ENCODE measurements around the gene AGBL5.

Gene AGBL5, protein sequence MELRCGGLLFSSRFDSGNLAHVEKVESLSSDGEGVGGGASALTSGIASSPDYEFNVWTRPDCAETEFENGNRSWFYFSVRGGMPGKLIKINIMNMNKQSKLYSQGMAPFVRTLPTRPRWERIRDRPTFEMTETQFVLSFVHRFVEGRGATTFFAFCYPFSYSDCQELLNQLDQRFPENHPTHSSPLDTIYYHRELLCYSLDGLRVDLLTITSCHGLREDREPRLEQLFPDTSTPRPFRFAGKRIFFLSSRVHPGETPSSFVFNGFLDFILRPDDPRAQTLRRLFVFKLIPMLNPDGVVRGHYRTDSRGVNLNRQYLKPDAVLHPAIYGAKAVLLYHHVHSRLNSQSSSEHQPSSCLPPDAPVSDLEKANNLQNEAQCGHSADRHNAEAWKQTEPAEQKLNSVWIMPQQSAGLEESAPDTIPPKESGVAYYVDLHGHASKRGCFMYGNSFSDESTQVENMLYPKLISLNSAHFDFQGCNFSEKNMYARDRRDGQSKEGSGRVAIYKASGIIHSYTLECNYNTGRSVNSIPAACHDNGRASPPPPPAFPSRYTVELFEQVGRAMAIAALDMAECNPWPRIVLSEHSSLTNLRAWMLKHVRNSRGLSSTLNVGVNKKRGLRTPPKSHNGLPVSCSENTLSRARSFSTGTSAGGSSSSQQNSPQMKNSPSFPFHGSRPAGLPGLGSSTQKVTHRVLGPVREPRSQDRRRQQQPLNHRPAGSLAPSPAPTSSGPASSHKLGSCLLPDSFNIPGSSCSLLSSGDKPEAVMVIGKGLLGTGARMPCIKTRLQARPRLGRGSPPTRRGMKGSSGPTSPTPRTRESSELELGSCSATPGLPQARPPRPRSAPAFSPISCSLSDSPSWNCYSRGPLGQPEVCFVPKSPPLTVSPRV

DNA sequence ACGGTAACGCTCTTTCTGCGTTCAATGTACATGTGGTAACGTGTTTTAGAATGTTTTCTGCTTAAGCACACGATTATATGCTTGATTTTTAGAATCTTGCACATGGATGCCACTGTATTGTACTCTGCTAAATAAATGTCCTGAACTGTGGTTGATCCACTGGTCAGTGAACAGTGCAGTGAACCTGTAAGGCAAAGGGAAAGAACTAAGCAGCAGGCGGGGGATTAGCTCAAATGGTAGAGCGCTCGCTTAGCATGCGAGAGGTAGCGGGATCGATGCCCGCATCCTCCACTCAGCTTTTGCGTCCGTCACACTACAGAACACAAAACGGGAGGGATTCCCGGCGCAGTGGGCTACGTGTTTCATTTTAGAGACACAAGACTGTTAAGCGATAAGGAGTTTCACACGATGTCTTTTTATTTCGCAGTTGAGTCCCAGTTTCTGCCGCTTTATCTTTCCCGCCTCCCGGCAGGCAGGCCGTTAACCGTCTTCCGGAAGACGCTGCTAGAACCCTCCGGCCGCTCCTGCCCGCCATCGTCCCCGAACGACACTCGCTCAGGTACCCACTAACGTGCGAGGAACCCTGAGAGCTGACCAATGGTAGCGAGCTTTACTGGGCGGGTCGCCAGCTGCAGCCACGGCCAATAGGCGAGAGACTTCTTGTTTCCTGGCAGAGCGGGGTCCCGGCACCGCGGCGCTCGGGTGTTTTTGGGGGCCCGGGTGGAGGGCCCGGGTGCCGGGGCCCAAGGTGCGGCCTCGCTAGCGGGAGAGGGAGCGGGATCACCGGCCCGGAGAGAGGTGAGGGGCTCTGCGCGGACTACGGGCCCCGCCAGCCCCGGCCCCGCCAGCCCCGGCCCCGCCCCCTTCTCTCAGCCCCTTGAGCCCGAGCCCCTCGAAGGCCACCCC, at the start of gene AGBL5:
Gene AGBL5 (plus strand): TSS at position 673 of the 906 bp plus-strand sequence. CDS start 1,291 bp downstream, outside the sequence.
- DNase-seq = peak in 13 of 14 donors; percentile 67 to 93 (median 90)

DNA sequence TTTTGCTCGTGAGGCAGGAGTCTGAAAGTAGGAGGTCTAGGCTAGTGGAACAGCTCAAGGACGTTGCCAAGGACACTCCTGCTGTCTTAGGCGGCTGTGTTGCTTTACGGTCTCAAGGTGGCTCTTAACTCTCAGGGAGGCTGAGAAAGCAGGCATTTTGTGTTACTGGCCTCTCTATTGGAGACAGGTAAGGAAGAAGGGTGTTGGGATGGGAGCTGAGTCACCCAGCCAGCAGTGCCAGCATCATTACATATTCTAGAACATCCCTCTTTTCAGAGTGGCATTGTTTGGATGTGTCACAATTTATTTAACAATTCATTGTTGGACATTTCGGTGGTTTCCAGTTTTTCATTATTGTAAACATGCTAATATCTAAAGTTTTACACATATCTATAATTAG, 49.5 kb upstream of the AGBL5 start:
- peak in 1 of 14 donors; percentile 12 for DNase-seq

DNA sequence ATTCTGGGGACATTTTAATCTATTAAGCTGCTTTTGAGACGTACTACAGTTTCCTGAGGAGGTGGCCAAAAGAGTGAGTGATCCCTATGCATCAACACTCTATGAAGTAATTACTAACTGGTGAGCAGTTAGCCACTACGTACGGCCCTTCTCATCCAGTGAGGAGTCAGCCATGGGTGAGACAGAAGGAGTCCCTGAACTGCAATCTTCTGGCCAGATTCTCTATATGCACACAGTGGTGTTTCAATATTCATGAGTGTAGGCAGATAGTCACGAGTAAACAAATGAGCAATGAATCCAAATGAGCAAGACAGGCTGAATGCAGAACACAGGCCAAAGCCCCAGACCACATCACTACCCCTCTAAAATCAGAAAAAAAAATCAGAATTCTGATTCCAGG, 48.5 kb upstream of the AGBL5 start:
- no peak for DNase-seq

DNA sequence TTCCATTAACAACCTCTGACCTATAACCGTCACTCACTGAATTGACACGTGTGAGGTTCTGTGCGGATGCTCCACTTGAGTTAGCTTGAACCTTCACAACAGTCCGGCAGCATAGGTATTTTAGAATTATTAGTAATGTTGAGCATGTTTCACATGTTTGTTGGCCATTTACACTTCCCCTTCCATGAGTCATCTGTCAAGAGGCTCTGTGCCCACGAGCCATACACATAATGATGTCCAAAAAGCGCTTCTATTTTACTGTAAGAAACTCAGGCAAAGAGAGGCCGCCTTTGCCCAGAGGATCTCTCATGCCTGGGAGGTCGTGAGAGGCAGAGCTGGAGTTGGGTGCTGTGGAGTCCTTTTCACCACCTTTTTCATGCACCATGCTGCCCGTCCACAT, 47.6 kb upstream of the AGBL5 start:
- no peak for DNase-seq

DNA sequence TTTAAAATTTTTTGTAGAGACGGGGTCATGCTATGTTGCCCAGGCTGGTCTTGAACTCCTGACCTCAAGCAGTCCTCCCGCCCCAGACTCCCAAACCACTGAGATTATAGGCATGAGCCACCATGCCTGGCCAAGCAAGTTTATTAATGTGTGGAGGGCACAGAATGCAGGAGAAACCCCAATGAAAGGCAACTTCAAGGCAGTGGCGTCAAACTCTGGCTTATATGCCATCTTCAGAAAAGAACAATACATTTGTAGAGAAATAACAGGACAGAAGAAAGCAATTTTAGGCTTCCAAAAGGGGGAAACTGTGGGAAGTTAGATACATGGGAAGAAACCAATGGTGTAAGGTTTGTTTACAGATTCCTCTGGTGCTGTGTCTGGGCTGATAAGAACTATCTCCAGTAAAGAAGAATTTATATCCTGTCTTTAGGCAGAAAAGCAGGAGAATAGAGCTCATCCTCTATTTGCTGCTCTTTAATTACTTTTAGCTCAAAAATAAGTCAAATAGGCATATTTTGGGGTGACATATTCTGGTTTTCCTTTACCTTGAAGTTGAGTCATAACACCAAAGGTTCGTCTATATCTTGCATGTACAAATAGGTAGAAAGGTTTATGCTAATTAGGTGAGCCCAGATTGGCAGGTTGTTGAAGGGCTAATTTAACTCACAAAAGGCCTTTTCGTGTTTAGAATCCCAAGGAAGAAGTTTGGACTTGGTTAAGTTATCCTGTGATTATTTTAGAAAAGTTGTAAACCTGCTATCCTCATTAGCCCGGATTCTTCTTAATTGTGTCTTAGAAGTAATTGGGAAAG, 44.7 kb upstream of the AGBL5 start:
- DNase-seq = no peak

DNA sequence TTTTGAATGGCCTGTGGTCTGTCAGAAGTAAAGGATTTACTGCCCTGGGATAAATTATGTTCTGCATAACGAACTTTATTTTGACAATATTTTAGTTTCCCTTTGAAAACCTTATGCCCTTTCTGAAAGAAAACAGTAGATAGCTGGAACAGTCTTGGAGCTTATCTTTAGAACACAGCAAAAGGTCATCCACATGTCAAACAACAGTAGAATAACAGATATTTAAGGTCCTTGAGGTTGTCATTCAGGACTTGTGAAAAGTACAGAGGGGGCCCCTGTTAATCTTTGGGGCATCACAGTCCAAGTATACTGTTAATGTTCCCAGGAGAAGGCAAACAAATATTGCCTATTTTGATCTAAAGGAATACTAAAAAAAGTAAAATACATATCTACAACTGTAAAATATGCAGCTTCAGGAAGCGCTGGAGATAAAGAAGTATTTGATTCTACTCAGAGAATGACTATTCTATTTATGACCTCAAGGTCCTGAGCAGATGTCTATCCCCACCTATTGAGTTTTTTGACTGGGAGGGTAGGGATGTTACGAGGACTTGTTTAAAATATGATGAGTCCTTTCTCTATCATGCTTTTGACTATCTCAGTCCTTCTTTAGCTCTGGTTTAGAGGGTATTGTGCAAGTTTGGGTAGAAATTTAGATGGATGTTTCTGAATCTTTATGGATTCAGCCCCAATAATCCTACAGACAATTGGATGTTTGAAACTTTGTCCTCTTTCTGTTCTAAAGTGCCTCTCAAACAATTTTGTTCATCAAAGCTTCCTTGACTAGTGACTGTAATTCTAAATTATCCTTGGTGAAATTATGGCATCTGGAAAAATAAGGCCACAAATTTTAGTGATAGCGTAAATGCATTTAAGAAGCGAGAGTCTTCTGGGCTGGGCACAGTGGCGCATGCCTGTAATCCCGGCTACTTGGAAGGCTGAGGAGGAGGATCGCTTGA, 43.8 kb upstream of the AGBL5 start:
- no peak for DNase-seq

DNA sequence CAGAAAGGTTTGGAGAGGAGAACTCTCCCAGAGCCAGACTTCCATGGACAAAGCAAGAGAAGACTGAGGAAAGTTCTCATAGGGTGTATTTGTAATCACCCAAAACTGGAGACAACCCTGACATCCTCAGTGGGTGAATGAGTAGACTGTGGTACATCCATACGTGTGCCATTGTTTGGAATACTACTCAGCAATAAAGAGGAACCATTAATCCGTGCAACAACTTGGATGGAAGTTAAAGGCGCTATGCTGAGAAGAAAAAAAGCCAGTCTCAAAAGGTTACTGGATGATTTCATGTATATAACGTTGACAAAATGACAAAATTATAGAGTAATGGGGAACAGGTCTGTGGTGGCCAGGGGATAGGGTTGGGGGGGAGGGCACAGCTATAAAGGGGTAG, 42.8 kb upstream of the AGBL5 start:
- no peak for DNase-seq

DNA sequence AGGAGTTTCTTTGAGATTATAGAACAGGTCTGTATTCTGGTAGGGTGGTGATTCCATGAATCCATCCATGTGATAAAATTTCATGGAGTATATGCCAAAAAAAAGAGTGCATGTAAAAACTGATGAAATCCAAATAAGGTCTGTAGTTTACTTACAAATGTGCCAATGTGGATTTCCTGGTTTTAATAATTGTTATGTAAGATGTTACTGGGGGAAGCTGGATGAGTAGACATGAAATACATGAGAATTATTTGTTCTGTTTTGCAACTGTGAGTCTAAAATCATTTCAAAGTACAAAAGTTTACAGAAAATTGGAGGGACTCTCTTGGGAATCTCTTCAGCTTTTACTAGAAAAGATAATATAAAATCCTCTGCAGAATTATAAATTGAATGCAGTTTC, 42.4 kb upstream of the AGBL5 start:
- DNase-seq = no peak

DNA sequence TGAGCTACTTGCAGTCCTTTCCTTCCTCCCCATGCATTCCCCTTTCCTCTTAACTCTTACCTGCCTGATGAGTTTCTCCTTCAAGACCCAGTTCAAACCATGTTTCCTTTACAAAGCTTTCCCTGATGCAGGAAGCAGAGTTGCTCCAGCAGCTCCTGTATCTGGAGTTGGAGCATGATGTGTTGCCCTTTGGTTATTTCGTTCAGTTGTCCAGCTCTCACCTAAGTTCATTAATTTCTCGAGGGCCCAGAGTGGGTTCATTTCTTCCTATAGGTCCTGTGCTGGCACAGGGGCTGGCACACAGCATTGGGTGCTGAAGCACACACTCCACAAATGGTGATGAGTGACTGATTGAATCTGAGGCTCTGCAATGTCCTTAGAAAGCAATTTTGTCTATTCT, 41.8 kb upstream of the AGBL5 start:
- DNase-seq = no peak

DNA sequence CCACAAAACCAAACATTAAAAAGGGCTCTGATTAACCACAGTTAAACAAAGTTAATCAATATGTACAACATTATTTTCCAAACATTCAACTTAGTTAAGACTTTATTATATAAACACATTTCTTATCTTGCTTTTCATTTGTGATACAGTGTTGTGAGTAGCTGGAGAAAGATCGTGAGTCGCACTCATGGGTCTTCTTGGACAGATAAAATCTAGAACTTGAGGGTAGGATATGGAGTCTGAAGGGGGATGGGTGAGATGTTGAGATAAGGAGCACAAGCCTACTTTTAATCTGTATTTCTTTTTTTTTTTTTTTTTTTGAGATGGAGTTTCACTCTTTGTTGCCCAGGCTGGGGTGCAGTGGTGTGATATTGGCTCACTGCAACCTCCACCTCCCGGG, 41.3 kb upstream of the AGBL5 start:
- no peak for DNase-seq

DNA sequence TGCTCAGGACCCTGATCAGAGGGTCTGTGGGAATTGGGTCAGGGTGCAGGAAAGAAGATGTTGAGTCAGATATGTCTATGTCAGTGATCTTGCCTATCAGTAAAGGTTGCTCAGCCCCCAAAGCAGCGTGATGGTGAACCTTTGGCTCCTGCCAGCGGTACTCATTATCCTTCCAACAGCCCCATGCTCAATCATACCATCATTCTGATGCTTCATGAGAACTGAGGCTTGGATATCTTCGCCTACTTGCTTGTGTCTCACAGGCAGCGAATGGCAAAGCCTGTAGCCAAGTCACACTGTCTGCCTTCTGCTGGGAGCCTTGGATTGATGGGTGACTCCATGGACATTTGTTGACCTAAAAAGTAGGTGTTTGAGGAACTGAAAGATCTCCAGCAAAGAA, 37.7 kb upstream of the AGBL5 start:
- DNase-seq = no peak

DNA sequence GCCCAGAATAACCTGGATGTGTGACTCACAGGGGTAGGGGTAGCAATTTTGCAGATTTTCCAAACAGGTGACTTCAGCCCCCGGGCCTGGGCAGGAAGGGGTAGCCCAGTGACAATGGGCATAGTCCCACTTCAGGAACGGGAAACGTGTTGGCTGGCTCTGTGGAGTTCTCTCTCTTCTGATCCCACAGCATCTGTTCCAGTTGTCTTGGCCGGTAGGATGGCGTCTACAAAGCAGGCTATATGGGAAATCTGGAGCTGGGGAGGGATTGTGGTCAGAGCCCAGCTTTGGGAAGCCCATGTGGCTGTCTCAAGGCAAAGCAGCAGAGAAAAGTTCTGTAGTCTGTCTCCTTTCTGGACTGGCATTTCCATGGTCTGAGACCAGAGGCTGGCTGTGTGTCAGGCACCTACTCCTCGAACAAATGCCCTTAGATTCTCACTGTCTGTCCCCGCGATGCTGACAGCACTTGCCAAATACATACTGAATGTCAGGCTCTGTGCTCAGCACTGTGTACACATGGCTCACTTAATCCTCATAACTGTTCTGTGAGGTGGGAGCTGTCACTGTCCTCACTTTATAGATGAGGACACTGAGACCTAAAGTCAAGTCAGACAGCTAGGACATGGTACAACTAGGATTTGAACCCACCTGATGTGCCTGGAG, 36.6 kb upstream of the AGBL5 start:
- peak in 4 of 14 donors; percentile 13 to 31 (median 17) for DNase-seq

DNA sequence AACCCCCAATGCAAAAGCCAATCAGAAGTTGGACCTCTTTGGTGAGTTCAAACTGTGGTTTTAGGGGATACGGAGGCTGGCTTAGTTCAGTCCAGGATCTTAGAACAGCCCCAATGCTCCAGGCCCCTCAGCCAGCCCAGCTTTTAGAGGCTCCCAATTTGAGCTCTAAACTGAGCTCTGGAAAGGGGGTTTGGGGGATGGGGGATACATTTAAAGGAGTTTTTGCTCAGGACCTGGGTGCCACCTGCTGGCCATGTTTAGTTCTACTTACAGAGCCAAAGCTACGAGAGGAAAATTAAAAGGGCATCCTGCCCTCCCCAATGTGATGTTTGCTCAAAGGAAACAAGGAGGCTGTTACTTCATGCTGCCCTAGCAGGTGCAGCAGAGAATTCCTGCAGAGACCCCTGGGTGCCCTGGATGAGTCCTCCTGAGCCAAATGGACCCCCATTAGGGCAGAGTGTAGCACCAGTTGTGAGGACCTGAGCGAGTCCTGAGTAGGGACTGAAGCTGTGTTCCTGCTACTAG, 34.6 kb upstream of the AGBL5 start:
- DNase-seq = peak in 9 of 14 donors; percentile 6 to 58 (median 21)

DNA sequence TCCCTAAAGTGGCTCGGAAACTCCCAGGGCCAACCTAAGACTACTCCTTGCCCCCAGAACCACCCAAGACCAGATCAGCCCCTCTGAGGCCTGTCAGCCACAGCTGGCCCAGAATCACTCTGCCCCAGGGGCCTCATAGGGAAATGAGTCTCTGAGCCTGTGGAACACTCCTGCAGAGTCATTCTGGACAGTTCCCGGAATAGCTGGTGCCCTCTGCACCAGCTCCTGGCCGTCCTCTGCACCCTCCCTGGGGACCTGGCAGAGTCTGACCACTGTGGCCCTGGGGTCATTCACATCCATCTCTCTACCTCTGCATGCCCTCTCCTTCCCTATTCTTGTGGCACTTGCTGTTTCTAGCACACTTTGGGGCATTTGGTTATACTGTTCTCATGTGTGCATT, 33.3 kb upstream of the AGBL5 start:
- DNase-seq = peak in 1 of 14 donors; percentile 15

DNA sequence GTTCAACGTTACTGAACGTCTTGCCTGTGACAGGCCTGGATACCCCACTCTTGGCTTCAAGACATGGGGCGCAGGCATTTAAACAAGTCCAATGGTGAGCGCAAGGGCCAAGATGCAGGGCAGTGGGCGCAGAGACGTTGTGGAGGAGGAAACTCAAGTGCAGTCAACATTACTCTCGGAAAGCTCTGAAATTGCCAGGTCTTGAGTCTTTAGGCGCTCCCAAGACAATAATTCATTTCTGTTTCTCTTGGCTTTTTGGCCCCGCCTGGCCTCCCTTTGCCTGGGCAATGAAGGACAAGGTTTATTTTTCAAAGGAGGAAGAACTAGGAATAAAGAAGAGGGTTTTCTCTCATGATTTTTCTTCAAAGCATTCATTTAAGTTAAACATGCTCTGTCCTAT, 32.0 kb upstream of the AGBL5 start:
- no peak for DNase-seq

DNA sequence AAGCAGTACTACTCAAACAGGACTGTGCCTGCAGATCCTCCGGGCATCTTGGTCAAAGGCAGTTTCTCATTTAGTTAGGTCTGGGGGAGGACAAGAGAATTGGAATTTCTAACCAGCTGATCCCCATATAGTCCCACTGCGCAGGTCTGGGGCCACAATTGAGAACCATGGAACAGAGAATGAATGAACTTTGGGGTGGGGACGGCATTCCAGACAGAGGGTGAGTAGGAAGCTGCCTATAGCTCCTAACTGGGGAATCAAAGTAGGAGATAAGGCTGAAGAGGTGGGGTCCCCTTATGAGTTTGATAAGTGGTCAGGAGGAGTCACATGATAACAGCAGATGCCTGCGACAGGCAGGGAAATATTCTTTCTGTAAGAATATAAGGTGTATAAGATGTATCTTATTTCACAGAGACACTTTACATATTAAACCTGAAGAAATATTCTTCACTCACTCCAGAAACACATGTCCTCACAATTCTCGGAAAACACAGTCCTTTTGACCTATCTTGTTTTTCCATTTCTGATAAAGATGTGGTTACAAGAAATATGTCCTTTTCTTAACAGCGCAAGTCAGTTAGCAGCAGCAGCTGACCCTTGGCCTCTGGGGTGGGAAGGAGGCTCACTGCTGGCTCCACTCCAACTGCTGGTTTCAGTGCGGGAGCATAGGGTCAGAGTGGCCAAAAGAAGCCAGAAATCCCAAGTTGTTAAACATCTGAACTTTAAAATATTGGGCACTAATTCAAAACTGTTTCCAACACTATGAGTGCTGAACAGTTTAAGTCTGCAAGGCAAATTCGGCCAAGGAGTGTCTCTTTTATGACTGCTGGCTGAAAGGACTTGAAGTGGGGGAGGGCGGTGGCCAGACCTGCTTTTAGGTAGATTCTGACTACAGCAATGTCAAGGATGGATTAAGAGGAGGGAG, 31.3 kb upstream of the AGBL5 start:
- no peak for DNase-seq

DNA sequence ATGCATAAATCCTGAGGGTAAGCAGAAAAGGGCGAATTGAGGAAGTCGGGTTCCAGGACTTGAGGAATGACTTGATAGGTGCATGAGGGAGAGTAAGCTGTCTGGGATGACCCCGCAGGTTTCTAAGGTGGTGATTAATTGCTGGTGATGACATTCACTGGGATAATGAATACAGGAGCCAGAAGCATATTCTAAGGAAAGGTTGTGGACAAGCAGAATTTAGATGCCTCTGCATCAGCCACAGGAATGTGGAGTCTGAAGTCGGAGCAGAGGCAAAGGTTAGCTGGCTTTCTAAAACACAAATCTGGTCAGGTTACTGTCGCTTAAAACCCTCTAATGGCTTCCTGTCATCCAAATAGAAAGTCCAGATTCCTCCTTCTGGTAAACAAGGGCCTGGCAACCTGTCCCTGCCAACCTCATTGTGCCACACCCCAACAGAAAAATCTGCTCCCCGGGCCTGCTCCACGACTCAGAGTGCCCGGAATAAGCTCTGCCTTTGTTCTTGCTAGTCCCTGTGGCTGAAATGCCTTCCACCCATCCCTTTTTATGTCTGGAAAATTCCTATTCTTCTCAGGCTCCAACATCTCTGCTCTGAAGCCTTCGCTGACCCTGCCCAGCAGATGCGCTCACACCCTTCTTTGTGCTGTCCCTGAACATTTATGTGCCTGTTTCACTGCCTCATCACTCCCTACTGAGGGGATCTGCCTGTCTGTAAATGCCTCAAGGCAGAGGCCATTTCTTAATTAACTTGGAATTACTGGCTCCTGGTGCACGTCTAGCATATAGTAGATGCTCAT, 30.0 kb upstream of the AGBL5 start:
- no peak for DNase-seq

DNA sequence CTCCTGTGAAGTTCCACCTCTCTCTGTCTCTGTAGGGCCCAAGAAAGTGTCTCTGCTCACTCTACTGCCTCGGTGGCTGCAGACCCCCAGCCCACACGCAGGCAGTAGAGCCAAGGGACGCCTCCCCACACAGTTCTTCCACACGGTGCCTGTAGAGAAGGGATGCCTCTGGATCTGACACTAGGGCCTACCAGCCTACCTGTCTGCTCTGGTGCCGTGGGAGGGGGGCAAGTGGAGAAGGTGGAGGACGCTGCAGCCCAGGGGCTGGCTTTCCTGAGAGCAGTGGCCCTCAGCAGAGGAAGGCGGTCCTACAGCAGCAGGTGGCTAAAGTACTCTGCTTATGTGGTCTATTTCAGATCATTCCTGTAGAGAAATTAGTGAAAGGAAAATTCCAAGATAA, 27.7 kb upstream of the AGBL5 start:
- no peak for DNase-seq

All from C1 segment of cervical spinal cord (tissue), 14 donors.